BJ (cell line): Measurements from ENCODE around the gene TMSB4X. TPM values are rescaled to one million over a fixed set of nuclear protein-coding genes. Genes with fewer than 3 reads are reported as not detected.
"Not testable (repeated sequence)": the region's sequence is repeated elsewhere in the genome, so short reads cannot be mapped to it uniquely, and the experiment has no call there.

Experiments used
- CTCF ChIA-PET: fragments of 350-600 bp; formaldehyde crosslinking; extraction: SDS; loops from one replicate; lab custom pipeline; 2021; ENCODE audit warnings: antibody characterized with exemption, inconsistent platforms; lab: Yijun Ruan, JAX
- POLR2A ChIA-PET: fragments of 300-600 bp; sonication (Branson Sonifier 250); formaldehyde crosslinking; extraction: SDS; loops from one replicate; lab custom pipeline; 2021; ENCODE audit warnings: antibody characterized with exemption; lab: Charles Lee
- DNase-seq: peaks from one replicate; pipeline ENCODE4 v3.0.0-alpha.2; 2011; ENCODE audit warnings: low read depth
- H3K27me3 ChIP-seq: 2 replicates; pipeline ENCODE4 v1.6.0; 2011; ENCODE audit warnings: low read length; ENCODE audit not compliant: control insufficient read depth, insufficient read depth
- H3K36me3 ChIP-seq: 2 replicates; pipeline ENCODE4 v1.5.1; 2011; ENCODE audit warnings: low read length; ENCODE audit not compliant: control insufficient read depth, insufficient read depth
- H3K4me3 ChIP-seq: 2 replicates; pipeline ENCODE4 v1.5.1; 2011; ENCODE audit warnings: low read depth, mild to moderate bottlenecking, control low read depth, low read length
- polyA plus RNA-seq: library from polyadenylated mRNA; depleted of rRNA; stranded (reverse); fragments of >200 nt; gene quantifications from 2 replicates; pipeline ENCODE4 v1.2.3, GENCODE V29; 2011
- TF ChIP-seq, protein P1 (sequence below): IDR thresholded peaks from 2 replicates; pipeline ENCODE4 v1.5.1; 2011; ENCODE audit warnings: low read depth, mild to moderate bottlenecking, control low read depth, inconsistent platforms, low read length, moderate library complexity; ENCODE audit not compliant: insufficient read depth

TMSB4X gene
- polyA plus RNA-seq, 1 experiment, result 2,469 TPM

- POLR2A ChIA-PET, result interaction anchor here (0.7 kb wide), 1 partner anchor 113 kb away, joined by 3 read pairs; no protein-coding TSS in a partner anchor
- no peak for DNase-seq
- H3K4me3 ChIP-seq, result no peak overlapping the region
- no peaks in the 10 kb centered on the region; the same call in 1 of the 2 replicates for H3K36me3 ChIP-seq
- no peaks in the 10 kb centered on the region for H3K27me3 ChIP-seq
- TF ChIP-seq, protein P1, sequence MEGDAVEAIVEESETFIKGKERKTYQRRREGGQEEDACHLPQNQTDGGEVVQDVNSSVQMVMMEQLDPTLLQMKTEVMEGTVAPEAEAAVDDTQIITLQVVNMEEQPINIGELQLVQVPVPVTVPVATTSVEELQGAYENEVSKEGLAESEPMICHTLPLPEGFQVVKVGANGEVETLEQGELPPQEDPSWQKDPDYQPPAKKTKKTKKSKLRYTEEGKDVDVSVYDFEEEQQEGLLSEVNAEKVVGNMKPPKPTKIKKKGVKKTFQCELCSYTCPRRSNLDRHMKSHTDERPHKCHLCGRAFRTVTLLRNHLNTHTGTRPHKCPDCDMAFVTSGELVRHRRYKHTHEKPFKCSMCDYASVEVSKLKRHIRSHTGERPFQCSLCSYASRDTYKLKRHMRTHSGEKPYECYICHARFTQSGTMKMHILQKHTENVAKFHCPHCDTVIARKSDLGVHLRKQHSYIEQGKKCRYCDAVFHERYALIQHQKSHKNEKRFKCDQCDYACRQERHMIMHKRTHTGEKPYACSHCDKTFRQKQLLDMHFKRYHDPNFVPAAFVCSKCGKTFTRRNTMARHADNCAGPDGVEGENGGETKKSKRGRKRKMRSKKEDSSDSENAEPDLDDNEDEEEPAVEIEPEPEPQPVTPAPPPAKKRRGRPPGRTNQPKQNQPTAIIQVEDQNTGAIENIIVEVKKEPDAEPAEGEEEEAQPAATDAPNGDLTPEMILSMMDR, result no peak
- CTCF ChIA-PET, result no interaction called here
Measured at GRCh38 chrX:12979616-12980015, 4.7 kb downstream of the TMSB4X start.

- H3K36me3 ChIP-seq, H3K27me3 ChIP-seq, H3K4me3 ChIP-seq, DNase-seq, POLR2A ChIA-PET, CTCF ChIA-PET: not testable (repeated sequence)
Measured at GRCh38 chrX:12980039-12980438, 5.1 kb downstream of the TMSB4X start.

DNA sequence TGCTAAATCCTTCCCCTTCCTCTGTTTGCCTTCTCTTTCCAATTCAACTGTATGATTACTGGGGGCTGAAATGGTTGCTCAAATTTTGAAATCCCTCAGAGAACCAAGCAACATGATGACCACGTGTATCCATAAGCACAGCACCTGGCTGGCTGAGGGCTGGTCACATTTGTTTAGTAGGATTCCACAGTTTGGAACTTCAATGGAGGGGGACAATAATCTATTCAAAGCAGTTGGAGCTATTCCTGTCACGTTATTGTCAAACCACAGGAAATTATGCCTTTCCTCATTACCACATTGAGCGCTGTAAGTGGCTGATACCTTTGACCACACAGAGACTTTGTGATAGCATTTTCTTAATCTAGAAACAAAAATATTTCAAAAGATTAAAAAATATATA lies 7.0 kb downstream of the TMSB4X start:
- Histone ChIP-seq H3K4me3 (no peak overlapping the region), H3K27me3 (no peaks in the 10 kb centered on the region), H3K36me3 (no peaks in the 10 kb centered on the region; the same call in 1 of the 2 replicates)
- CTCF ChIA-PET, result no interaction called here
- no peak for DNase-seq
- POLR2A ChIA-PET, result no interaction called here
- TF ChIP-seq, protein P1, result no peak

- TF ChIP-seq, protein P1, result no peak
- ChIA-PET CTCF (no interaction called here), POLR2A (no interaction called here)
- Histone ChIP-seq H3K36me3 (no peaks in the 10 kb centered on the region), H3K27me3 (no peaks in the 10 kb centered on the region), H3K4me3 (no peak overlapping the region)
- DNase-seq, result no peak
Measured at GRCh38 chrX:12984603-12985319, 9.9 kb downstream of the TMSB4X start.

DNA sequence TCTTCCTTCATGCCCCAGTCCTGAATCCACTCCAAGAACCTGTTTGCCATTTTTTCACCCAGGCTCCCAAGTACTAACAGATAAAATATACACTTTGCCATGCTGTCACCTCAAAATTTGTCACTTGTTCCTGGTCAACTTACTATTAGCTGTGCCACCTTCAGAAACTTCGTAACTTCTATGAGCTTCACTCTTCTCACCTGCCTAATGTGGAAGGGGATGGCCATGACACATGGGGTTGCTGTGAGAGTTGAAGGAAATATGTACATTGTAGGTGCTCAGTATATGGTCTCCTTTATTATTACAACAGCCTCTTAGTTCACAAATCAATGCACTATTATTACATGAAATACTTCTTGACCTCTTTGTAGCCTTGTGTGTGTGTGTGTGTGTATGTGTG lies 10.4 kb downstream of the TMSB4X start:
- DNase-seq, result no peak
- no peaks in the 10 kb centered on the region for H3K27me3 ChIP-seq
- TF ChIP-seq, protein P1, result no peak
- CTCF ChIA-PET, result no interaction called here
- POLR2A ChIA-PET, result no interaction called here
- H3K36me3 ChIP-seq, result no peaks in the 10 kb centered on the region
- no peak overlapping the region for H3K4me3 ChIP-seq
